Esophagus squamous epithelium (tissue), 4 donors: ENCODE data around the gene CANX.

Experiments used
- CTCF ChIP-seq, 6 experiments: fragments of 450-650 bp in 4 of 6; fragments of 200-600 bp in 2 of 6; sonication (generic) in 2 of 6; IDR thresholded peaks; one replicate each; pipeline ENCODE4 v1.5.1; 2016 to 2019; ENCODE audit warnings: antibody characterized with exemption in 6 of 6, mild to moderate bottlenecking in 4 of 6, moderate library complexity in 4 of 6
- POLR2A ChIP-seq, 4 donors: fragments of 450-650 bp; IDR thresholded peaks; one replicate each; pipeline ENCODE4 v1.6.1; 2017; ENCODE audit warnings: antibody characterized with exemption in 4 of 4, mild to moderate bottlenecking in 4 of 4, moderate library complexity in 3 of 4

- TF ChIP-seq POLR2A (IDR thresholded peaks at IDR 0.05): no peak
- TF ChIP-seq CTCF (IDR thresholded peaks at IDR 0.05): no peak
Measured at GRCh38 chr5:179766726-179767455, 68.1 kb downstream of the CANX start.
